Activated gamma-delta T cell treated with Interleukin-2 at 50 U/mL for 16 hours (primary cell): ENCODE results near the gene SAMD11.
"Not testable (repeated sequence)": the region's sequence is repeated elsewhere in the genome, so short reads cannot be mapped to it uniquely, and the experiment has no call there.

Experiments
- DNase-seq: peaks from one replicate; pipeline ENCODE4 v3.0.0-alpha.2; 2020

The SAMD11 gene

GRCh38 chr1:923131-923990 is at the start of gene SAMD11:
TSS of gene SAMD11 (plus strand) at chr1:923923. CDS start at chr1:924432, 509 bp downstream.
- DNase-seq, result peak; percentile 55

- DNase-seq, result not testable (repeated sequence)
These were observed 47.1 kb upstream of the SAMD11 start for GRCh38 chr1:876428-877208.

- not testable (repeated sequence) for DNase-seq
These were observed 46.3 kb upstream of the SAMD11 start for GRCh38 chr1:877209-877986.

GRCh38 chr1:880511-880910 is 43.2 kb upstream of the SAMD11 start:
- DNase-seq, result not testable (repeated sequence)

GRCh38 chr1:880915-881314 is 42.8 kb upstream of the SAMD11 start:
- not testable (repeated sequence) for DNase-seq

GRCh38 chr1:886311-886710 is 37.4 kb upstream of the SAMD11 start:
- no peak for DNase-seq

- no peak for DNase-seq
These were observed 37.0 kb upstream of the SAMD11 start for GRCh38 chr1:886760-887159.

- no peak for DNase-seq
These were observed 35.4 kb upstream of the SAMD11 start for GRCh38 chr1:888297-888696.

- not testable (repeated sequence) for DNase-seq
These were observed 33.9 kb upstream of the SAMD11 start for GRCh38 chr1:889774-890173.

- DNase-seq, result not testable (repeated sequence)
These were observed 33.5 kb upstream of the SAMD11 start for GRCh38 chr1:890234-890633.

- DNase-seq, result no peak
These were observed 33.1 kb upstream of the SAMD11 start for GRCh38 chr1:890661-891060.

- DNase-seq, result no peak
These were observed 26.5 kb upstream of the SAMD11 start for GRCh38 chr1:897226-897625.

GRCh38 chr1:897951-898350 is 25.8 kb upstream of the SAMD11 start:
- DNase-seq, result not testable (repeated sequence)

- no peak for DNase-seq
These were observed 23.9 kb upstream of the SAMD11 start for GRCh38 chr1:899636-900317.

- no peak for DNase-seq
These were observed 22.4 kb upstream of the SAMD11 start for GRCh38 chr1:901108-901859.

- no peak for DNase-seq
These were observed 20.9 kb upstream of the SAMD11 start for GRCh38 chr1:902802-903201.

- no peak for DNase-seq
These were observed 20.4 kb upstream of the SAMD11 start for GRCh38 chr1:903305-903704.

GRCh38 chr1:903721-904271 is 19.9 kb upstream of the SAMD11 start:
- DNase-seq, result no peak

GRCh38 chr1:904310-904950 is 19.3 kb upstream of the SAMD11 start:
- DNase-seq, result peak; percentile 83

- DNase-seq, result no peak
These were observed 18.5 kb upstream of the SAMD11 start for GRCh38 chr1:905071-905749.
